ENCODE results near the gene SLCO4A1. TPM values are rescaled to one million over a fixed set of nuclear protein-coding genes. Genes with fewer than 3 reads are reported as not detected.

The SLCO4A1 gene
- total and polyA plus RNA-seq, 9 of the 15 experiments (the other 6 are each of a cell fraction or from before 2014, with no cell fraction given), result 1.6 to 21.9 (median 12.8) TPM

- intact Hi-C loops (cut with micrococcal nuclease), result no loop called here
- DNase-seq (ENCODE audit: extremely low read depth in 1 of 4, low spot score in 3 of 4) (no peak), ATAC-seq (no peak), FAIRE-seq (peak; percentile 52)
- Histone ChIP-seq H3K4me3 (no peak overlapping the region), H3K9ac (ENCODE audit: insufficient read depth in 1 of 2, low read depth in 2 of 2, low read length in 2 of 2) (no peak overlapping the region; a peak in 1 of 4 replicates), H3K4me1 (replicated peaks in 1 of 2; ENCODE audit: control insufficient read depth in 2 of 2, insufficient read depth in 2 of 2, low read length in 2 of 2) (peaks cover 0 to 43% of the 10 kb centered on the region in 2 experiments; a peak in 3 of 5 replicates), H3K27ac (ENCODE audit: extremely low read depth, low read depth, low read length) (no peak overlapping the region), H4K20me1 (replicated peaks; ENCODE audit: control insufficient read depth, insufficient read depth, low read length) (0 out of 2 replicates have a peak, but pooled peaks cover 4% of the 10 kb centered on the region), H3K9me3 (replicated peaks; ENCODE audit: control insufficient read depth, insufficient read depth, low read depth, low read length) (no peaks in the 10 kb centered on the region), H3K79me2 (ENCODE audit: control insufficient read depth, insufficient read depth, low read length) (no peaks in the 10 kb centered on the region), H3K36me3 (ENCODE audit: control insufficient read depth, insufficient read depth, low read length) (no peaks in the 10 kb centered on the region), H3K9me1 (ENCODE audit: control insufficient read depth, insufficient read depth, low read length) (no peaks in the 10 kb centered on the region), H3K4me2 (ENCODE audit: insufficient read depth, low read length) (no peak overlapping the region), H2AFZ (ENCODE audit: low read depth, low read length) (no peak overlapping the region), H3K27me3 (ENCODE audit: control insufficient read depth in 2 of 2, insufficient read depth in 2 of 2, low read length in 2 of 2) (peaks cover 40 to 76% of the 10 kb centered on the region in 2 experiments)
- in situ Hi-C loops (cut with MboI), result no loop called here
- ChIA-PET CTCF (ENCODE audit: low intra/inter-chr PET ratio) (no interaction called here), POLR2A (interaction anchor here (0.9 to 1.1 kb wide), 2 partner anchors 9 to 181 kb away, joined by 3 read pairs; partner anchors contain the start of gene SLCO4A1)
- 19% methylated on average over 26 of the region's 27 CpGs for WGBS (ENCODE audit: insufficient coverage, low coverage, missing lambda C conversion rate)
- TF ChIP-seq PATZ1 (CRISPR knock-in tag; IDR thresholded peaks at IDR 0.05; ENCODE audit: borderline replicate concordance) (no peak), SMARCA5 (IDR thresholded peaks at IDR 0.05) (no peak), CTCF (IDR thresholded peaks at IDR 0.05 in 2 of 3, conservative IDR thresholded peaks at IDR 0.05 in 1 of 3; ENCODE audit: insufficient read depth in 2 of 3, low read depth in 1 of 3, low read length in 3 of 3) (peak in 1 of 3 experiments; percentile 22; a peak in 1 of 6 replicates), CHD2 (IDR thresholded peaks at IDR 0.05; ENCODE audit: low read depth, low read length) (no peak), ZNF512 (tag; IDR thresholded peaks at IDR 0.05) (no peak), ZBTB8A (IDR thresholded peaks at IDR 0.05; ENCODE audit: partially characterized antibody) (no peak)
- no TSS peak for BruUV-seq (replicated peaks)
These were observed 8.5 kb upstream of the SLCO4A1 start for GRCh38 chr20:62633598-62634329.

Data from K562 (cell line).